ENCODE measurements around the gene SORBS2.

The SORBS2 gene

DNA sequence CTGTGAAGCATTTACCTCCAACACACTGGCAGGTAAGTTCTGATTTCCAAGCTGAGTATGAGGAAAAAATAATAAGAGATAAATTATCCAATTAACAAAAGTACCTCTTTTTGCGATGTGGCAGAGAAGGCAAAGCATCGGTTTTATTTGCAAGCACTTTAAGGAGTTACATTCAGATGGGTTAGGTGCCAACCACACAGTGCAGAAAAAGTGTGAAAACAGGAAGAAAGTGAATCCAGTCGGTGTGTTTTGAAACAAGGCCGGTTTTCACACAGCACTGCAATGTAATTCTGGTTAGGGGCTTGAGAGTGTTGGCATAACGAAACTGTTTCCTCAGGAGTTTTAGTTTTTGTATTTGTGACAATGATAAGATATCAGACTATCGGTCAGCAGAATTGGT, 145.8 kb downstream of the SORBS2 start:
- no peak for DNase-seq

DNA sequence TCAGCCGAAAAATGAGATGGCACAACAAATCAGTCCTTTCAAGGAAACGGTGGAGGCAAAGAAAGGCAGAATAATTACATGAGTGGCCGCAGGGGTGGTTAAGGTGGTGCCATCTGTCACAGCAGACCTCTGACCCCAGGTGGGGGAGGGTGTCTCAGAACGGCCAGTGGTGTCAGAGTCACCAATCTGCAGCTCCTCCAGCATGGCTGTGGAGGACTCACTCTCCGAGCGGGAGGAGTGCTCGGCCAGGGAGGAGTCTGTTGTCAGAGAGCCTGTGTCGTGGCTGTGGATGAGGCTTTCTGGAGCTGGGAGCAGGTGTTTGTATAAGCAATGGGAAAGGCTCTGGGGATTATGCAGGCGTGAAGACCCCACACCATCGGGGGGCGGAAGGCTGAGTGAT, 146.3 kb downstream of the SORBS2 start:
- DNase-seq, result no peak

DNA sequence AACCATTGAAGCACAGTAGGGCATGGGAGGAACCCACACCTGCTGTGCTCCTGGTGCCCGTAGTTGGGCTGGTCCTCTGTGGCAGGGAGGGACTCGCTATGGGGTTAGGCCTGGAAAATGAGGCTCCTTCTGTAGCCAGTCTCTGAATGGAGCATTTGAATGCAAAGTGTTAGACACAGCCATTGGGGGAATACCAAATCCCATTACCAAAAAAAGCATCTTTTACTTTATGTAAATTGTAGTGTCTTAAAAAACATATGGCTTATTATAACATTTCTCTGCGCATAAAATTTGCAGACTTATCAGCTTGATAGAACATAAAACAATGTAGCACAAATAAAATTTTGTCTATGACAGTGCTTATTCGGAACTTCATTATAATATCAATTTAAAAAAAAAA, 147.5 kb downstream of the SORBS2 start:
- no peak for DNase-seq

DNA sequence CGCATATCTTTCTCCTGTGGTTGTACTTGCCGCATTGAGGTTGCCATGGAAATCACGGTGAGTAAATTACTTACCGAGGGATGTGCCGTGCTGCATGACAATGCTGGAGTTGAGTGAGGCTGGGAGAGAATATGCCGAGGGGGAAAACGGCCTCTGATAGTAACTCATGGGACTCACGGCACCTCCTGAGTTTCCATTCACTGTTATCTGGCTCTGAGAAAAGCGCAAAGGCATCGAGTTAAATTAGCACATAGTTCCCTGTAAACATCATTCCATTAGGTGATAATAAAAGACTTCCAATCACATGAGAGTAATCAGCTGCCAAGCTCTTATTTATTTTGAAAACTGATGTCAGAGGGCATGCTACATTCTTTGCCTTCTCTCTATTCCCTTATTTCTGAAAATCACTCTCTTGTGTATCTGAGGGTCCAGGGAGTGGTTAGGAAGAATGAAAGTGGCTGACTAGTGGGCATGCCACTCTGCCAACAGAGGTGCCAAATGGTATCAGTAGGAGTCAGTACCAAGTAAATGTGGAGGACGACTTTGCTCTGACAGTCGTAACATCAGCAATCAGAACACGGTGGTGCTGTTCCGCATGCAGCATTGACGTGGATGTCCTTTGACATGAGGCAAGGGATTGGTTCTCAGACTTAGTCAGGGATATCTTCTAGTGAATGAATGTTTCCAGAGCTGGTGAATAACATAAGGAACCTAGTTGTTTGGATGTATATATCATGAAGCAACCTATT, 149.8 kb downstream of the SORBS2 start:
- DNase-seq, result no peak

DNA sequence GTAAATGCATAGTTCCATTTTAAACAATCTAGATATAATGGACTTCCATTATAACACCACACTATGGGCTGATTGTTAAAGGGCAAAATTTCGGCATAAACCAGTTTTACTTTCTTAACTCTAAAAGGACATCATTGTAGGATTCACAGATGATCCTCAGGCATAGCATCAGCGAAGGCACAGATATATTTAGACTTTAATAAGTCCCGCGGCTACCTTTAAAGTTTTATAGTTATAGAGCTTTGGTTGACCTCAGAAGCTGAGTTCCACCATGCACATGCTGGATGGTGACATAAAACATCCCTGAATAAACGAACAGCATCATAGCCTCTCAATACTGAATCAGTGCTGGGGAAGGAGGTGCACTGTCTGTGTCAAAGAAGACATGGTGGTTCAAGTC, 151.7 kb downstream of the SORBS2 start:
- no peak for DNase-seq

DNA sequence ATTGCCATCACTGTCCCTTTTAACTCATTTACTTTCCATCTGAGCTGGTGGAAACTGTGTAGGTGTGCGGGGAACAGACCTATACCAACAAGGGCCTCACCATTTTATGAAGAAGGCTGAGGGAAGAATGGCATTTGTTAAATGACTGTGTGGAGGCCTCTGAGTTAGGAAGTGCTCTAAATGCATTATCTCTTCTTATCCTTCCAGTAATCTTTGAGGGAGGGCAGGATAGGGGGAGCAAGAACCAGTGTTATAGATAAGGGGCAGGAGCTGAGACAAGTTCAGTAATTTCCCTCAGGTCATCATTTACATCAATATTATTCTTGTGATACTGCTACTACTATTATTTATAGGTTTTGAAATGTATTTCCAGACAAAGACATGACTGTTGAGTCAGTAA, 154.3 kb downstream of the SORBS2 start:
- no peak for DNase-seq

DNA sequence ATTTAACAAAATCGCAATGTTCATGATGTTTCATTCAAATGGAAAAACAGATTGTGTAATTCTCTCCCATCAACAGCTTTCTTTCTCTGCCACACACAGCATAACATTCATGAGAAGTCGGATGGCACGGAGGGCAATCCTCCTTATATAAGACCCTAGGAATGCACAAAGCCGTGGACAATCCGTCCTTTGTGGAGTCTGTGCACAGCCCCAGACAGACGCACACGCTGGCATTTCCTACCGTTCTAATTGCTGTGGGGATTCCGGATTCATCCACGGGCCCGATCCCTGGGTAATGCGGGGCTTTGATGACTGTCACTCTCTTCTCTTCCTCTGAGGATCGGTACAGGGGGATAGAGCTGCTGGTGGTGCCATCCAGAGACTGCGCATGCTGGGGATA, 154.8 kb downstream of the SORBS2 start:
- DNase-seq, result no peak

DNA sequence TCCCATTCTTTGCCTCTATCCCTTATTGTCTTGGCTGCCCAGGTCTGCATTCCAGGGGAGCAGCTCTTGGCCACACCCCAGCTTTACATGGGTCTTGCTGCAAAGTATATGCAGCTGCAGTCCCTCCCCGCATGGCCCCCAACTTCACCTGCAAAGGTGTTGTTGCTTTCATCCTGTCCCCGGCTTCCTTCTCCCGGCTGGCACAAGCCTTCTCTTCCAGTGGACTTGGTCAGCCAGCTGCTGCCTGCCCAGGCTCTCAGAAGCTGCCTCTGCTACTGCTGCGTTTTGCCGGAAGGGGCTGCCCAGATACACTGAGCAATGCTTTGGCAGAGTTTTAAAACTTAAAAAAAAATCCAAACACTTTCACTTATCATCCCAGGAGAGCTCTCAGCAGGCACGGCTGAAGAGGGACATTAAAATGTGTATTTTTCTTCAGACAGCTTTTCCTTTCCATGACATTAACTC, 155.5 kb downstream of the SORBS2 start:
- DNase-seq, result no peak

DNA sequence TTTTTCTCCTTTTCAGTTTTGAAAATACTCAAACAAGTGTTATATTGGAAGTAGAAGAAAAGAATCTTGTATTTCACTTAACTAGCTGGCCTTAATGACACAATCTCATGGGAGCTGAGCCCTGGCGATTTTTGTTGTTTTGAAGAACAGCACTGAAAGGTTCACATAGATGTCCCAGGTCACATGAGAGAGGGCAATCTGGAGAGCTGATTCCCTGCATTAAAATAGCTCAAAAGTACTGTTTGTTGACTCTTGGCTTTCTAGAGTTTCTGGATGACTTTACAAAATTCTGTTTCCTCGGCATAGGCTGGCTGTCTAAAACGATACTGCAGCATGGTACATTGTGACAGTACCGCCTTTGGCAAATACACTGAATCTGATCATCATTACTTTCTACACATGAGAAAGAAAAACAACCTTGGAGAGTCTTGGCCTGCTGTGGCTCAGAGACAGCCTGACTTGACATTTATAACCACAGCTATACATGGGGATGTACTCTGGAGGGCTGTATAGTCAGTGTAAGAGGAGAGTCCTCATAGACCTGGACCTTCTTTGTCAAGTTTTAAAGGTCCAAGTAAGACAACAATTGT, 156.9 kb downstream of the SORBS2 start:
- no peak for DNase-seq

DNA sequence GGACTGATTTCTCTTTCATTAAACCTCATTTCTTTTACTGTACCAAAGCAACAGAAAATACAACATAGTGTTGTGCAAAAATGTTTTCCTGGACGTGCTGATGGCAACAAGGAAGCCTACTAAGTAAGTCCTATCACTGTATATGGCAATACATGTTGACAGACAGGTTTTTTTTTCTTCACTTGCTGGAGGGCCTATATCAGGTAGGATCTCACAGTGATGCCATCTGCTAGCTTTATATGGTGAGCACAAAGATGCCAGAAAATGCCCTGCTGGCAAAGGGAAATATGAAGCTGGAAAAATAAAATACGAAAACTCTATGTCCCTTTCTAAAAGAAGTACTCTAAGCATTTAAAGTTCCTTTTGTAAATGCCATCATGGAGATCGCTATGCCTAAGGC, 157.7 kb downstream of the SORBS2 start:
- DNase-seq, result no peak

DNA sequence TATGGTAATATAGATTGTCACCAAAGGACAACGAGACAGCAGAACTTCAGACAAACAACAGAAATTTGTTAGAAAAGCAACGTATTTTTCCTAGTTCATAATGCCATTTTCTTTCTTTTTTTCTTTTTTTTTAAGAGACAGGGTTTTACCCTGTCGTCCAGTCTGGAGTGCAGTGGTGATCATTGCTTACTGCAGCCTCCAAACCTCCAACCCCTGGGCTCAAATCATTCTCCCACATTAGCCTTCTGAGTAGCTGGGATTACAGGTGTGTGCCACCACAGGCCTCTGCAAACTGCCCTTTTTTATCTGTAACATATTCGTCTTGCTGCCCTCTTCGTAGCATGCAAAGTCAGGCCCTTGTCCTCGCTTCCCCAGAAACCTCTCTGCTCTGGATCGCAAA, 160.1 kb downstream of the SORBS2 start:
- no peak for DNase-seq

DNA sequence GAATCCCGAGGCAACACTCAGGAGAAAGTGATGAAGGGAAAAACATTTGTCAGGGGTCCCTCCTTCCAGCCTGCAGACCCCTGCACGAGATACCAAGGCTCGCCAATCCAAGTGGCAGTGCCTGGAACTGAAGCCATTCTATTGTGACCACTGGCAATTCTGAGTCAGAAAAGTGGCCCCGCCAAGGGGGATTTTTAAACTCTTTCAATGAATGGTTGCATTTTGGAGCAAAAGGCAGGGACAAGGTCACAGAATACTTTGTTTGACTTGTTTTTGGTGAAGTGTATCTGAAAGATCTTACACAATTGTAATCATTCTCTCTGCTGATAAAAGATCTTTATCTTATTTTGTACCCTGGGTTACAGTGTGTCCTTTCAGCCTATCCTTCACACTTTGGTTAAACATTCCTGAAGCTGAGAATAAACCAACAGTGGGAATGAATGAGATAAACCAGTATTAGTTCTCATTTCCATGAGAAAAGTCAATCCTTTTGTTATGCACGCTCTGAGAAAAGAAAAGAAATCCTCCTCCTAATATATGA, 160.8 kb downstream of the SORBS2 start:
- no peak for DNase-seq

DNA sequence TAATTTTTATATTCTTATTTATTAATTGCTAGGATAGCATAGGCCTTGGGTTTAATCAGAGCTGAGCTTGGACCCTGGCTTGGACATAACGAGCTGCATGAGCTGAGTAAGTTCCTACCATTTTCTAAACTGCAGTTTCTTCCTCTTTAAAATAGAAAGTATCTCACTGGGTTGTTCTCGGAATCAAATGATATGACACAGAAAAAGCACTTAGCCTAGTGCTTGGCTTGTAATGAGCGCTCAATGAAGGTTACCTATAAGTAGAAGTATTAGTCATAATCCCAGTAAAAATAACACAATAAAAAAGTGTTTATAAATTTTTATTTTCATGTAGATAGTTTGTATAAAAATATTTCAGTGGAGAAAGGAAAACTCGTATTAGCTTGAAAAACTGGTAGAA, 163.4 kb downstream of the SORBS2 start:
- DNase-seq, result no peak

DNA sequence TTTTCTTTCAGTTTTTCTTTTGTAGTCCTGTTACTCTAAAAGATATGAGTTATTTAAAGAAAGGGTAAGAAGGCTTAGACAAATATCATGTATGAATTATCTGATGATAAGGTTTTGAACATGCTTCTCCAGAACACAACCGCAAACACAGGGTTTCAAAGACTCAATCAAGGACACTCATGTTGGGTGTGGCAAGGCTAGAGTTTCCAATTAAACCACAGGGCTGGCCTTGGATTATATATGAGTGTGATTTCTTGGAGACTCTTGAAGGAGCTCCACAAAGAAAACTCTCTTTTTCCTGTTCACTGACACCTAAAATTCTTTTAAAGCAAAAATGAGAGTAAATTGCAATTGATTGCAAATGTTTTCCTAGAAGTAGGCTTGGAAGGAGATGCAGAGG, 166.6 kb downstream of the SORBS2 start:
- DNase-seq, result no peak

DNA sequence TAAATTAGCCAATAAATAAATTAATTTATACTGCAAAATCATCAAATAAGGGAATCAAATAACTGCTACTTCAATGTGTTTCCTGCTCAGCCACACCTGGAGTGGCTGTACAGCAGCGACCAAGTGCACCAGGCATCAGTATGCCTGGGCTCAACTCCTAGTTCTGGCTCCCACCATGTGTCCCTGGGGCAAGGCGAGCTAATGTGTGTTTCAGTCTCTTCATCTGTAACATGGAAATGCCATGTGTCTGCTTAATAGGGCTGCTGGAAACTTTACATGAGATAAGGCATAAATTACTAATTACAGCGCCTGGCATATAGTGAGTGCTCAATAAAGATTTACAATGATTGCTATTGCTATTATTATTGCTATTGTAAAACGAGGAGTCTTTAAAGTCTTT, 167.6 kb downstream of the SORBS2 start:
- no peak for DNase-seq

DNA sequence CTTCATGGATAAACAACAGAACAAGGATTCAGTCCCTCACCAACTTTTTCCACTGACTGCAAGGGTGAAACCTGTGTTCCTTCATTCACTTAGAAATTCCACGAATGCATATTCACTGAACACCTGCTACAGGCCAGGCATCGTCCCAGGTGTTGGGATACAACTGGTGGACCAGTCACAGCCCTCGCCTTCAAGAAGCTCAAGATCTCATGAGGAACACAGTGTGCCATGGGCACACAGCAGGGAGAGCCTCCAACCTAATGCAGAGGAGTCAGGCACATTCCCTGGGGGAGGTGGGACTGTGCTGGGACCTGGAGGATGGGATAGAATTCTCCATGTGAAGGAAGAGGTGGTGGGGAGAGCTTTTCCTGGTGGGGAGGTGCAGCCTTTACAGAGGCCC, 169.1 kb downstream of the SORBS2 start:
- DNase-seq, result no peak

DNA sequence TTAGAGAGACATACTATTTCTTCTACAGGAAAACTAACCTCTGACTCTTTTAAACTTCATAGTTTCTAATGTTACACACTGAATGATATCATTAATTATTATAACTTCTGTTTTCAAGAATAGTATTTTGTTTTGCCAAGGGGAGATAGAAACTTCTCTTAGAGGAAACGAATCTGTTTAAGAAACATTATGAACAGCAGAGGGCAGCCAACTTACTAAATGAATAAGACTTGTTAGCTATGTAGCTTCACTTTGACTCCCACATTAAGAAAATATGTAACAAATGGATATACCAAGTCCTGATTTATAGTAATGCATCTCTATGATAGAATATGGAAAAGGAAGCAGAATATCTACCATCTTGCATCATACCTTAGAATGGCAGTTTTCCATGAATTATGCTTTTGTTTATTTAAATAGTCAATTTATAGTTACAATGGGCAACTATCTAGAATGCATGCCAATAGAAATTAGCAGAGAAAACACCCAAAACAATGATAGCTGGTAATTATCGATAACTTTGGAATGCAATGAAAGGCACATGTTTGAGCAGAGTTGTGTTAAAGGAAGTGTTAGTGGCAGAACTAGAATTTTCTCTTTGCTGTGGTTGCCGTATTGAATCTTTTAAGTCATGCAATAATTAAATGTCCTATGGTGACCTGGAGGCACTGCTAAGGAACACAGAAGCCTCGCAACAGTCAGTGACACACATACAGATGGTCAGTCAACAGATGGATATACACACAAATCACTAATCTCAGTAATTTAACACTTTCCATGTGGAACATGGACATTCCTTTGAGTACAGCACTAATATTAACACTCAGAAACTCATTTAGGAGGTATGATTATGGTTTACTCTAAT, 171.0 kb downstream of the SORBS2 start:
- DNase-seq, result no peak

DNA sequence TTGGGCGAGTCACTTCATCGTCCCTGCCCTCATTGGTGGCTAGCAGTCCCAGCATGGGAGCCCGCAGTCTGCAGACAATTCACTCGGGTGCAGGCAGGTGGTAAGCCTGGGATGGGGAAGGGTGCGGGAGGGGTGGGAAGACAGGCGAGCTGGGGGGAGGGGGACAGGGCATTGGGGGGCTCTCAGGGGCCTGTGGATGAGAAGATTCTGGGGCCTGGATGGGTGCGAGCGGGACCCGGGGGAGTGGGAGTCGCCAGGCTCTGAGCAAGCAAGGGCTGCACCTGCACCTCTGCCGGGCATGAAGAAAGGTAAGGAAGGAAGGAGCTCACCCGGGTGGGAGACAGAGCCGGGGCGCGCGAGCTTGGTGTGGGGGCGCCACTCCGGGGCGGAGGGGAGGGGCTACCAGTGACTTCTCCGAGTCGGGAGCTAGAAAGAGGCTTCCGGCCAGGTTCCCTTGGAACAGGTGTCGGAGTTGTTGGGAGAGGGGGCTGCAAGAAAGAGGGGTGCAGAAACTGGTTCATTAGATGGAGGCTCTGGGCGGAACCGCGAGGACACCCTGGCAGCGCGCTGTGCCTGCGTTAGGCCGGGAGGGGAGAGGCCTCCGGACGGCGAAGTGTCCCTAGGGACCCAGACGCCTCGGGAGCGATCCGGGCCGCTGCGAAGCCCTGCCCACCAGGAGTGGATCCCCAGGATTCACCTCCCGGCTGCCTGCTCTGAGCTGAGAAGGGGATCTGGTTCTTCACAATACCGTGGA, 173.3 kb downstream of the SORBS2 start:
- no peak for DNase-seq

DNA sequence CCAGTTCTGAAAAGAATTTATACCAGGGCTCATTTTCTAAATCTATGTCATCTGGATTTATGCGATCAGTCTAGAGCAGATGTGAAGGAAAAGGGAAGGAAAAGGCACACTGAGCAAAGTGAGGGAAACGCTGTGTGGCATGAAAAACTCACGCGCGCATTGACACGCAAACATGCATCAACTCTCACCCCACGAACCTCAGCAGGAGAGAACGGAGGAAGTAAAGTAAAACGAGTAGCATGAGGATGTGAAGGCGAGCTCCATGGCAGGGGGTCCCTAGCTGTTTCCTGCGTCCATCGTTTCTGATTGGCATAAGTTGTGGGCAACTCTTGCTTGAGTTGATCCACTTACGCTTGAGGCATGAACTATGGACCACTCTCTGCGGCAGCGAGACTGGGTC, 173.9 kb downstream of the SORBS2 start:
- no peak for DNase-seq

DNA sequence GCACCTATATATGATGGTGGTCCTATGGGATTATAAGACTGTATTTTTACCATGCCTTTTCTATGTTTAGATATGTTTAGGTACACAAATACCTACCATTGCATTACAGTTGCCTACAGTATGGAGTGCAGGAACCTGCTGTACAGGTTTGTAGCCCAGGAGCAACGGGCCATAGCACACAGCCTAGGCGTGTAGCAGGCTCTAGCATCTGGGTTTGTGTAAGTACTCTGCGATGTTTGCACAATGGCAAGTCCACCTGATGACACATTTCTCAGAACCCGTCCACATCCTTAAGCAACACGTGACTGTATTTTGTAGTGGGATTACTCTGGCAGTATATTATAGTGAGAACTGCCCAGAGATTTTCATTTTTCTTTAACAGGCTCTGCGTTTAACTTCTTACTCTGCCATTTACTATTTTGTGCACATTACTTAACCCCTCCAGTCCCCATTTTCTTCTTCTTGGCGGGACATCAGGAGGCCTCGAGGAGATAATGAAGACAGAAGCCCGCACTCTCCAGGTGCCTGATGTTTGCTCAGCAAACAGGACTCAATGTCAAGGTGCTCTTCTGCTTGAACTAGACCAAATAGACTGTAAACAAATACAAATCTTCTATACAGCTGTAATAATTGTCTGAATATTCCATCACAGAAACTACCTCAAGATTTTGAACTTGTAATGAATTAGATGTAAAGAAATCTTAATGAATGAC, 174.7 kb downstream of the SORBS2 start:
- no peak for DNase-seq

DNA sequence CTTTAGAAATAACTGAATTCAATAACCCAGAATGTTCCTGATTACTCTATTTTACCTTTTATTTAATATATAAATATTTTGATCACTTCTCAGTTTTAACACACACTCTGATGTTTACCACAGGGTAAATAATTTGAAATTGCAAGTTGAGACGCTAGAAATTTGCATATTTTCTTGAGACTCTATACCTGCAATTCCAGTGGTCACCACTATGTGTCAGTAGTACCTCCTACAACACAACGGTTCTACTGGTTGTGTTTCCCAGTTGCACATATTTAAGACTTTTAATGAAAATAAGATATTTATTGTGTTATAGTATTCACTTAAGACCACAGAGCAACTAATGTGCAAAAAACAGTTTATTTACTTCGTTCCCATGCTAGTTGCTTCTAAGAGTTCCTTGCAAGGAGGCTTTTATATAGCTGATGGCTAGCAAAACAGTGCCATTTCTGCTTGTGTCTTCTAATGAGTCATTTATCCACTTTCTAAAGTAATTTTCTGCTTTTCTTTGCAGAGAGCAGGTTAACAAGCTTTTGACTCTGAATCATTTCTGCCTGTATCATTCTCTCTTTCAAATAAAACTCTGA, 177.8 kb downstream of the SORBS2 start:
- DNase-seq, result no peak

DNA sequence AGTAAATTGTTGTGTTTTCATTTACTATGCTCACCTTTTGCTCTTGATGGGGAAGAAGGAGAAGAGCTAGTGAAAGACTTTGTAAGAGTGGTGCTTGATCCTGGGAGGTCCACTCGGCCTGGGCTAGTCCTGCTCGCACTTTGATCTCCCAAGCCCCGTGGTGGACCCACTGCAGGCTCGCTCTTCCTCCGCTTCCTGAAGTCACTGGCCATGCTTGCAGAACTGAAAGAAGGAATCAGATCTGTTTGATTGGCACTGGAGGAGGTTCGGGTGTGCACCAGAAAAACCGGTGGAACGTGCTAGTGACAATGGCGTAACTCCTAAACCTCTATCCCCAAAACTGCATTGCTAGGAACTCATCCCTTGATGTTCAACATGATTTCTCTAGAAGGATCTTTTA, 185.2 kb downstream of the SORBS2 start:
- no peak for DNase-seq

All from SIG-M5 (cell line).